Chondrocyte (in vitro differentiated cells): Measurements from ENCODE around the gene PSTPIP1. TPM values are rescaled to one million over a fixed set of nuclear protein-coding genes. Genes with fewer than 3 reads are reported as not detected.

Source experiments
- DNase-seq: peaks from one replicate; pipeline ENCODE4 v3.0.0; 2021; ENCODE audit warnings: mixed read lengths, low spot score
- H3K27ac Mint-ChIP-seq: one replicate; pipeline ENCODE4 v1.8.0; 2021; ENCODE audit warnings: mild to moderate bottlenecking, moderate library complexity, mixed read lengths; ENCODE audit not compliant: unreplicated experiment
- H3K27me3 Mint-ChIP-seq: 2 replicates; pipeline ENCODE4 v1.8.0; 2021; ENCODE audit warnings: low read depth, mixed read lengths
- H3K36me3 Mint-ChIP-seq: 2 replicates; pipeline ENCODE4 v1.8.0; 2021; ENCODE audit warnings: low read depth, mixed read lengths
- H3K4me1 Mint-ChIP-seq: 2 replicates; pipeline ENCODE4 v1.8.0; 2021; ENCODE audit warnings: low read depth, mild to moderate bottlenecking, mixed read lengths
- H3K4me3 Mint-ChIP-seq: one replicate; pipeline ENCODE4 v1.8.0; 2021; ENCODE audit warnings: mild to moderate bottlenecking, moderate library complexity, mixed read lengths; ENCODE audit not compliant: unreplicated experiment
- H3K9me3 Mint-ChIP-seq: 2 replicates; pipeline ENCODE4 v1.8.0; 2021; ENCODE audit warnings: low read depth, mixed read lengths
- total RNA-seq: library from RNA; stranded (reverse); gene quantifications from 3 replicates; pipeline ENCODE4 v1.2.1, GENCODE V29; 2021
- TF ChIP-seq, protein P1 (sequence below): fragments of 200-600 bp; sonication (generic); IDR thresholded peaks from 2 replicates; pipeline ENCODE4 v1.5.0; 2021; ENCODE audit warnings: antibody characterized with exemption, mild to moderate bottlenecking, moderate library complexity

The PSTPIP1 gene
- total RNA-seq, 1 donor from 2014 or later, result not detected

DNA sequence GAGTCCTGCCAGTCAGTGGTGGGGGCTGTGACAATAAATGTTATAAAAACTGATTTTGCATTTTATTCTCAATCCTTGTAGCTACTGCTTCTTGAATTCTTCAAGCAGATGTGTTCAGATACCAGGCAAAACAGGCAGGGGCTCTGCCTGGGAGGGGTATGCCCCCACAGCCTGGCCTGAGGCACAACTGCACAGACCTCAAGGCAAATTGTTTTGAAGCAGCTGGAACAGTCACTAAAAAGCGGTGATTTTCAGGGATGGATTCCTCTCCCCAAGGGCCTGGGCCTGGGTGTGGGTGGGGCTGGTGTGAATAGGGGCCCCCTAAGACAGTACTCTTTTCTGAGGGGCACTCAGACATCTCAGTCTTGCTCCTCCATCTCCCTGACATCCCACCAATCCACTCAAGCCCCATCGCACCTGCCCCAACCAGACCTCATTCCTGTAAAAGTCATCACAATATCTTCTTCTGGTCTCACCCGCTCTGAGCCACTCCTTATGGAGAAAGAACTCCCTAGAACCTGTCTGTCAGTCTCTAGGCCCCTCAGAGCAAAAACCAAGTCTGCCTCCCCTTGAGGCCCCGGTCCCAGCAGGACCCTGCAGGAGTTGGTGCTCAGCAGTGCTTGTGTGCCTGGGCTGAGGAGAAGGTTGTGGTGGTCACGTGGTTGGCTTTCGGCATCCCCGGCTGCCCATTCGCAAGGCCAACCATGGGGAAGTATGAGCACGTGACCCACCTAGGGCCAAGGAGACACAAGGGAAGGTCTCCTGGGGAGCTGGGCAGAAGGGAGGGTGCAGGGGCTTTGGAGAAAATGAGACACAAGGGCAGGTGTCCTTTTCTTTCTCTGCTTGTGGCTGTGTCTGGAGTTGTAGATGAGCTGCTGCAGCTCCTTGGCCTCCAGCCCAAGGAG, 2.9 kb upstream of the PSTPIP1 start:
- Mint-ChIP-seq H3K36me3 (no peaks in the 10 kb centered on the region), H3K4me1 (no peaks in the 10 kb centered on the region), H3K27me3 (no peaks in the 10 kb centered on the region), H3K4me3 (no peak overlapping the region), H3K9me3 (no peaks in the 10 kb centered on the region), H3K27ac (no peak overlapping the region)
- TF ChIP-seq, protein P1, sequence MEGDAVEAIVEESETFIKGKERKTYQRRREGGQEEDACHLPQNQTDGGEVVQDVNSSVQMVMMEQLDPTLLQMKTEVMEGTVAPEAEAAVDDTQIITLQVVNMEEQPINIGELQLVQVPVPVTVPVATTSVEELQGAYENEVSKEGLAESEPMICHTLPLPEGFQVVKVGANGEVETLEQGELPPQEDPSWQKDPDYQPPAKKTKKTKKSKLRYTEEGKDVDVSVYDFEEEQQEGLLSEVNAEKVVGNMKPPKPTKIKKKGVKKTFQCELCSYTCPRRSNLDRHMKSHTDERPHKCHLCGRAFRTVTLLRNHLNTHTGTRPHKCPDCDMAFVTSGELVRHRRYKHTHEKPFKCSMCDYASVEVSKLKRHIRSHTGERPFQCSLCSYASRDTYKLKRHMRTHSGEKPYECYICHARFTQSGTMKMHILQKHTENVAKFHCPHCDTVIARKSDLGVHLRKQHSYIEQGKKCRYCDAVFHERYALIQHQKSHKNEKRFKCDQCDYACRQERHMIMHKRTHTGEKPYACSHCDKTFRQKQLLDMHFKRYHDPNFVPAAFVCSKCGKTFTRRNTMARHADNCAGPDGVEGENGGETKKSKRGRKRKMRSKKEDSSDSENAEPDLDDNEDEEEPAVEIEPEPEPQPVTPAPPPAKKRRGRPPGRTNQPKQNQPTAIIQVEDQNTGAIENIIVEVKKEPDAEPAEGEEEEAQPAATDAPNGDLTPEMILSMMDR, result no peak
- peak; percentile 65 for DNase-seq

DNA sequence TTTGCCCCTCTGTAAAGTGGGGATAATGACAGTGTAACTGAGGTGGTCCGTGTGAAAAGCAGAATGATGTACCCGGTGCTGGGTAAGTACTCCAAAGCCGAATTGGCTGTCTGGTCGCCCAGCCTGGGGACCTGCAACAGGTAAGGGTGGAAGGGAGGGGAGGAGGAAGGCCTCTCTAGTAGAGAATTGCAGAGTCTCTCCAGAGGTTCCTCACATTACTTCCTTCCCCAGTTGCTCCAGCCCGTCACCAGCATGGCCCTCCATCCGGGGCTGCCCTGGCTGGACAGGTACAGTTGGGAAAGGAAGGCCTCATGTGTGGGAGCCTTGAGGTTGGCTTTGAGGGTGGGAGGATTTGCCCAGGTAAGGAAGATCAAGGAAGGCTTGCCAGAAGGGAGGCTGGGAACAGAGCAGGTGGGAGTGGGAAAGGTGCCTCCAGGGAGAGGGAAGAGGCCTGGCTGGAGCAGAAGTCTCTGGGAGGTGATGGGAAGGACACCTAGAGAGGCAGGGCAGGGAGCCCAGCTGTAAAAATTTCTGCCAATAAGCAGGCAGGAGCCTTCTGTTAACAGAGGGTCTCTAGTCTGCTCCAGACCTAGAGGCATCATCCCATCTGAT, 1.7 kb upstream of the PSTPIP1 start:
- TF ChIP-seq, protein P1, result no peak
- no peaks in the 10 kb centered on the region for H3K9me3 Mint-ChIP-seq
- H3K4me3 Mint-ChIP-seq, result no peak overlapping the region
- no peaks in the 10 kb centered on the region for H3K4me1 Mint-ChIP-seq
- H3K36me3 Mint-ChIP-seq, result no peaks in the 10 kb centered on the region
- no peak overlapping the region for H3K27ac Mint-ChIP-seq
- peak; percentile 40 for DNase-seq
- no peaks in the 10 kb centered on the region for H3K27me3 Mint-ChIP-seq

DNA sequence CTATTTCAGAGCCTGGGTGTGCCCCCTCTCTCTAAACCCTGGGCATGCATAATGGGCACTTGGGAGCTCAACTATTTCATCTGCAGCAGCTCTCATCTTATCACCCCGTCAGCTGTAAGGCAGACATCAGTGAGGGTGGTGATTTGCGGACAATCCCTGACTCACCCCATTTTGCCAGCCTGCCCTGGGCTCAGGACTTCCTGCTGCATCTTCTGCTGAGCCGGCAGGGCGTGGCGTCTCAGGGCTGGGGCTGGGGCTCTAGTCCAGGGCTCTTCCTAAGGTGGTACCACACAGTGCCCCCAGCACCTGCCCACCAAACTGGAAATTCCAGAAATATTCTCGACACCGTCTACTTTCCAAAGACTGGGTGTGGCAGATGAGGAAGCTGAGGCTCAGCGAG, 925 bp upstream of the PSTPIP1 start:
- H3K4me1 Mint-ChIP-seq, result no peaks in the 10 kb centered on the region
- H3K9me3 Mint-ChIP-seq, result no peaks in the 10 kb centered on the region
- peak; percentile 74 for DNase-seq
- TF ChIP-seq, protein P1, result no peak
- H3K4me3 Mint-ChIP-seq, result no peak overlapping the region
- no peaks in the 10 kb centered on the region for H3K27me3 Mint-ChIP-seq
- H3K27ac Mint-ChIP-seq, result no peak overlapping the region
- H3K36me3 Mint-ChIP-seq, result no peaks in the 10 kb centered on the region

DNA sequence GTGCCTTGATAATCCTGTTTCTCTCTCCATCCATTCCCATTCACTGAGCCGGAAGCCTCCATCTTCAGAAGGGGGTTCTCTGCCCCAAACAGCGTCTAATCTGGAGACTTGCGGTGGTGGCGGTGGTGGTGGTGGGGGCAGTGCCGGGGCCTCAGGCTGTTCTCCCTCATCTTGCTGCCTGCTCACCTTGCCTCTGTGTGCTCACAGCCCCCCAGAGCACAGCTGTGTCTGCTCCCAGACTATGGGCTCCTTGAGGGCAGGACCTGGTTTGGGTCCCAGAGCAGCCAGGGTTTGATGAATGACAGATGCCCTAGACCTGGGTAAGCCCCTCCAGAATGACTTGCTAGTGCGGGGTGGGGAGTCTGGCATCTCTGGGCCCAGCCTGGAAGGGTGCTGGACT, 430 bp upstream of the PSTPIP1 start:
- H3K4me1 Mint-ChIP-seq, result no peaks in the 10 kb centered on the region

DNA sequence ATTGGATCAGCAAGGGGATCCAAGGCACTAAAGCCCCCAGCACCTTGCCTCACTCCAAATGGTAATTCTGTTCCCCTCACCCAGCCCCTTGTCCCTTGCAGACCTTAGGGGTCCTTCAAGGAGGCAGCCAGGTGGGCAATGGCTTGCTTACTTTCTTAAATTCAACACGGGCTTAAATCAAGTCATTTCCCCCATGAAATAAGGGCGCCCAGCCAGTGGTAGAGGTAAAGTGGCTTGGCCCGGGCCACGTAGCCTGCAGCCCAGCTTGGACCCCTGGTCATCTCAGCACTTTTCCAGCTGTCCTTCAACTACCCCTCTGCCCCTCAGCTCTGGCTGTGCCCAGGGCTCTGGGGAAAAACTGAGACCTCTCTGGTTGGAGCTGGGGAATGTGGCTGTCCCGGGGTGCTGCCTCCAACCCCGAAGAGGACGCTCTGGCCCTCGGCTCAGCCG, 1.2 kb downstream of the PSTPIP1 start:
- TF ChIP-seq, protein P1, result no peak
- Mint-ChIP-seq H3K27ac (no peak overlapping the region), H3K4me1 (no peaks in the 10 kb centered on the region), H3K36me3 (no peaks in the 10 kb centered on the region), H3K27me3 (no peaks in the 10 kb centered on the region), H3K9me3 (no peaks in the 10 kb centered on the region), H3K4me3 (no peak overlapping the region)
- DNase-seq, result peak; percentile 59

More for the DNA sequence above, 430 bp upstream of the PSTPIP1 start:
- Mint-ChIP-seq H3K27ac (no peak overlapping the region), H3K36me3 (no peaks in the 10 kb centered on the region), H3K9me3 (no peaks in the 10 kb centered on the region), H3K4me3 (no peak overlapping the region), H3K27me3 (no peaks in the 10 kb centered on the region)
- no peak for DNase-seq
- TF ChIP-seq, protein P1, result no peak
